ENCODE measurements around the gene RAB11FIP3.
A peak's percentile ranks its signal among the peaks of the same experiment; 100 is the strongest.

DNA sequence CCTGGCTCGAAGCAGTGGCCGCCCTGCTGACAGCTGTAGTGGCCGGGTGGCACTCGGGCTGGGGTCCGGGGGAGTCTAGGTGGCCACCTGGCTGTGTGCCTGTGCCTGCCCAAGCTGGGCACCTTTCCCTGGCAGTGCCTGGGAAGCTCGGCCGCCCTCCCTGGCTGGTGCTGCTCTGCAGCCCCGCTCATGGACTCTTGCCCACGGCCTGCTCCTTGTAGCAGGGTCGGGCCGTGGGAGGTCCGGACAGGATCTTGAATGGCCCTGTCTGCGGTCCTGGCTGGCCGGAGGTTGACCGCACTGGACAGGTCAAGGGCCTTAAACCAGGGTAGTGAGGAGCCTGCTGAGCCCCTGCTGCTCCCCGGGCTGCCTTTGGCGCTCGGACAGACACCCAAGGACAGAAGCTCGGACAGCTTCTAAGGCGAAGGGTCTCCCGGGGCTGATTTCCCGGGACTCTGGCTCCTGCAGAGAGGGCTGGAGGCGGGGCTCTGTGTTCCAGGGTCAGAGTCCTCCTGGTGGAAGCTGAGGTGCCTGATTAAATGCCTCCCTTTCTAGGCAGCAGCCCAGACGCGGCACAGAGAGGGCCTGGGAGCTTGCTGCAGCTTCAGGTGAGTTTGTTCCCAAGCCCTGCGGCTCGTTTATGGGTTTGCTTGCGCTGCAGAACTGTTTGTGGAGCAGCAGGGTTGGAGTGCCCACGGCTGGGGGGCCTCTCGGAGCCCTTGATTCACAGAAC, 108.1 kb downstream of the RAB11FIP3 start:
- TF ChIP-seq, protein P1, sequence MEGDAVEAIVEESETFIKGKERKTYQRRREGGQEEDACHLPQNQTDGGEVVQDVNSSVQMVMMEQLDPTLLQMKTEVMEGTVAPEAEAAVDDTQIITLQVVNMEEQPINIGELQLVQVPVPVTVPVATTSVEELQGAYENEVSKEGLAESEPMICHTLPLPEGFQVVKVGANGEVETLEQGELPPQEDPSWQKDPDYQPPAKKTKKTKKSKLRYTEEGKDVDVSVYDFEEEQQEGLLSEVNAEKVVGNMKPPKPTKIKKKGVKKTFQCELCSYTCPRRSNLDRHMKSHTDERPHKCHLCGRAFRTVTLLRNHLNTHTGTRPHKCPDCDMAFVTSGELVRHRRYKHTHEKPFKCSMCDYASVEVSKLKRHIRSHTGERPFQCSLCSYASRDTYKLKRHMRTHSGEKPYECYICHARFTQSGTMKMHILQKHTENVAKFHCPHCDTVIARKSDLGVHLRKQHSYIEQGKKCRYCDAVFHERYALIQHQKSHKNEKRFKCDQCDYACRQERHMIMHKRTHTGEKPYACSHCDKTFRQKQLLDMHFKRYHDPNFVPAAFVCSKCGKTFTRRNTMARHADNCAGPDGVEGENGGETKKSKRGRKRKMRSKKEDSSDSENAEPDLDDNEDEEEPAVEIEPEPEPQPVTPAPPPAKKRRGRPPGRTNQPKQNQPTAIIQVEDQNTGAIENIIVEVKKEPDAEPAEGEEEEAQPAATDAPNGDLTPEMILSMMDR (IDR thresholded peaks at IDR 0.05): peak in 1 of 6 experiments; percentile 17
- peak in 1 of 2 donors; percentile 31 for TF ChIP-seq POLR2A (IDR thresholded peaks at IDR 0.05)

Measured in adrenal gland (tissue), 5 donors.